ENCODE data around the gene PNP. TPM values are rescaled to one million over a fixed set of nuclear protein-coding genes. Genes with fewer than 3 reads are reported as not detected.

The PNP gene
- total RNA-seq, 6 donors from 2014 or later, result 6.3 to 98.8 (median 32.9) TPM

- H3K4me1 ChIP-seq, result peaks cover 34 to 67% (median 45%) of the 10 kb centered on the region in 4 donors
- no peak overlapping the region for H3K27ac ChIP-seq
- no peak for DNase-seq
- 58 to 83% methylated on average over 12 to 13 of the region's 13 CpGs for WGBS, 2 donors
- H3K4me3 ChIP-seq, result no peak overlapping the region
- ATAC-seq (ENCODE audit: low FRiP score in 2 of 2), result no peak
- no peaks in the 10 kb centered on the region for H3K27me3 ChIP-seq
- TF ChIP-seq POLR2A (IDR thresholded peaks at IDR 0.05) (no peak), CTCF (IDR thresholded peaks at IDR 0.05) (no peak), POLR2AphosphoS5 (IDR thresholded peaks at IDR 0.05) (no peak), EP300 (IDR thresholded peaks at IDR 0.05) (no peak)
- H3K36me3 ChIP-seq, result peaks cover 8 to 48% (median 34%) of the 10 kb centered on the region in 4 donors
- H3K9me3 ChIP-seq, result no peaks in the 10 kb centered on the region
Observed at GRCh38 chr14:20456971-20457370, 12.2 kb upstream of the PNP start.

GRCh38 chr14:20458031-20458789 is 11.0 kb upstream of the PNP start:
- no peaks in the 10 kb centered on the region for H3K9me3 ChIP-seq
- no peak for ATAC-seq (ENCODE audit: low FRiP score in 2 of 2)
- H3K27me3 ChIP-seq, result no peaks in the 10 kb centered on the region
- 57 to 82% methylated on average over 5 to 8 of the region's 8 CpGs for WGBS, 2 donors
- H3K36me3 ChIP-seq, result peaks cover 8 to 39% (median 30%) of the 10 kb centered on the region in 4 donors
- no peak for DNase-seq
- H3K27ac ChIP-seq, result peak overlapping the region in 1 of 4 donors; percentile 30
- no peak overlapping the region for H3K4me3 ChIP-seq
- TF ChIP-seq EP300 (IDR thresholded peaks at IDR 0.05), result no peak
- TF ChIP-seq POLR2A (IDR thresholded peaks at IDR 0.05), result no peak
- H3K4me1 ChIP-seq, result peaks cover 32 to 65% (median 45%) of the 10 kb centered on the region in 4 donors

GRCh38 chr14:20460458-20461224 is 8.6 kb upstream of the PNP start:
- Histone ChIP-seq H3K36me3 (peaks cover 8 to 39% (median 30%) of the 10 kb centered on the region in 4 donors), H3K27me3 (no peaks in the 10 kb centered on the region), H3K4me1 (peaks cover 21 to 50% (median 34%) of the 10 kb centered on the region in 4 donors), H3K4me3 (peak overlapping the region; percentile 80 to 98 (median 92)), H3K27ac (peak overlapping the region; percentile 86 to 99 (median 96)), H3K9me3 (no peaks in the 10 kb centered on the region)
- DNase-seq (peak in 1 of 2 donors; percentile 66), ATAC-seq (ENCODE audit: low FRiP score in 2 of 2) (peak in 1 of 2 donors; percentile 31)
- TF ChIP-seq POLR2A (IDR thresholded peaks at IDR 0.05) (no peak), CTCF (IDR thresholded peaks at IDR 0.05) (no peak), EP300 (IDR thresholded peaks at IDR 0.05) (no peak), POLR2AphosphoS5 (IDR thresholded peaks at IDR 0.05) (no peak)
- 3 to 16% methylated on average over 8 to 30 of the region's 32 CpGs for WGBS, 2 donors

- peak; percentile 99 to 100 for DNase-seq
- no peaks in the 10 kb centered on the region for H3K9me3 ChIP-seq
- ATAC-seq (ENCODE audit: low FRiP score in 2 of 2), result peak; percentile 98 to 99
- TF ChIP-seq EP300 (IDR thresholded peaks at IDR 0.05), result peak in 1 of 4 donors; percentile 59
- TF ChIP-seq CTCF (IDR thresholded peaks at IDR 0.05), result peak in 4 of 6 experiments; percentile 11 to 22 (median 16)
- peak in 3 of 4 donors; percentile 91 to 96 (median 92) for TF ChIP-seq POLR2A (IDR thresholded peaks at IDR 0.05)
- peak; percentile 83 to 87 for TF ChIP-seq POLR2AphosphoS5 (IDR thresholded peaks at IDR 0.05)
- H3K27me3 ChIP-seq, result no peaks in the 10 kb centered on the region
- H3K4me1 ChIP-seq, result peaks cover 13 to 41% (median 26%) of the 10 kb centered on the region in 4 donors
- 1% methylated on average over 29 to 46 of the region's 67 CpGs for WGBS, 2 donors
- peak within 1 kb of the TSS; percentile 86 to 99 (median 96) for H3K27ac ChIP-seq
- H3K4me3 ChIP-seq, result peak within 1 kb of the TSS; percentile 80 to 98 (median 92)
- H3K36me3 ChIP-seq, result peaks cover 8 to 36% (median 30%) of the 10 kb centered on the region in 4 donors
Observed at GRCh38 chr14:20461225-20462141, 7.7 kb upstream of the PNP start, which contains the start of gene PIP4P1. TSS of gene PIP4P1 (minus strand) at chr14:20461434. CDS start at chr14:20461325, 109 bp downstream.

Data from upper lobe of left lung (tissue), 6 donors.